NT2/D1 (cell line): ENCODE results near the gene CDK2.

Source experiments
- SUZ12 ChIP-seq: IDR thresholded peaks from 2 replicates; pipeline ENCODE4 v1.6.1; 2011; ENCODE audit not compliant: insufficient read length, insufficient read depth; ENCODE audit errors: extremely low read depth
- YY1 ChIP-seq: IDR thresholded peaks from 2 replicates; pipeline ENCODE4 v1.6.1; 2011; ENCODE audit not compliant: insufficient read length, insufficient read depth
- ZNF274 ChIP-seq: IDR thresholded peaks from 2 replicates; pipeline ENCODE4 v1.6.1; 2011; ENCODE audit warnings: mild to moderate bottlenecking, low read depth, low read length

DNA sequence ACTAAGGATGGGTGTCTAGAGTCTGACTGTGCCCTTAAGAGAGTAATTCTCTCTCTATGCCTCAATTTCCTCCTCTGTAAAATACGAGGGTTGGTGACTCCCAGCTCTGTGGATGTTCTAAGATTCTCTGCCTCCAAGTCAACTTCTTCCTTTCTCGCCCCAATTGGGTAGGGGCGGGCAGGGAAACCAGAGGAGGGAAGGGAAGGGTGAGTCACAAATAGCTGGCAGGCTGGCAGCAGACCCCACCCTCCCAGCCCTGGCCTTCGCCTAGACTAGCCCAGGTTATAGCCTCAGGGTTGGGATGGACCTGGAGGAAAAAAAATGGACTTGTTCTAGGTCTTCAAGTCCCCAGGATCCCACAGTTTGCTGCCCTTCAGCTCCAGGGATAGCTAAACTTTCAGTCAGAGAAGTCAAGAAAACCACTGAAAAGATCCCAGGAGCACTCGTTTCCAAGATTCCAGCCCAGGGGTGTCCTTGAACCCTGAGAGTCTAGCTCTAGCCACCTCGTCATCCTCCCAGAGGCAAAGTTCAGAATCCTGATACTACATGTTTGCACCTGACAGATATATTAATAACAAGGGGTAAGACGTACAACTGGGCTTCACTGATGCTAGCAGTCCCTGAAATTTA, 33.3 kb upstream of the CDK2 start:
- no peak for TF ChIP-seq YY1
- no peak for TF ChIP-seq ZNF274
- TF ChIP-seq SUZ12: no peak
